Raji (cell line): ENCODE measurements around the gene RDH8.

Experiments used
- POLR2A ChIP-seq: IDR thresholded peaks from 2 replicates; pipeline ENCODE4 v1.6.1; 2011; ENCODE audit warnings: low read depth, low read length, control low read depth; ENCODE audit not compliant: insufficient read depth

The RDH8 gene

GRCh38 chr19:10013316-10013715 is at the start of gene RDH8:
Gene RDH8 (plus strand): TSS chr19:10013483. CDS start chr19:10013498, 15 bp downstream.
- TF ChIP-seq POLR2A: no peak

- TF ChIP-seq POLR2A: no peak
Measured at GRCh38 chr19:9966024-9966423, 47.3 kb upstream of the RDH8 start.

GRCh38 chr19:9966448-9966847 is 46.8 kb upstream of the RDH8 start:
- no peak for TF ChIP-seq POLR2A

- no peak for TF ChIP-seq POLR2A
Measured at GRCh38 chr19:9967326-9967725, 46.0 kb upstream of the RDH8 start.

- no peak for TF ChIP-seq POLR2A
Measured at GRCh38 chr19:9968820-9969687, 44.2 kb upstream of the RDH8 start.

GRCh38 chr19:9969688-9969975 is 43.7 kb upstream of the RDH8 start:
- no peak for TF ChIP-seq POLR2A

GRCh38 chr19:9970481-9970880 is 42.8 kb upstream of the RDH8 start:
- no peak for TF ChIP-seq POLR2A

- TF ChIP-seq POLR2A: no peak
Measured at GRCh38 chr19:9971166-9971897, 42.0 kb upstream of the RDH8 start.

GRCh38 chr19:9972103-9972502 is 41.2 kb upstream of the RDH8 start:
- no peak for TF ChIP-seq POLR2A

GRCh38 chr19:9981406-9982260 is 31.6 kb upstream of the RDH8 start:
- TF ChIP-seq POLR2A: no peak

GRCh38 chr19:9986787-9987281 is 26.4 kb upstream of the RDH8 start:
- TF ChIP-seq POLR2A: no peak

- TF ChIP-seq POLR2A: no peak
Measured at GRCh38 chr19:9989504-9989903, 23.8 kb upstream of the RDH8 start.

- no peak for TF ChIP-seq POLR2A
Measured at GRCh38 chr19:9991425-9992191, 21.7 kb upstream of the RDH8 start.

- no peak for TF ChIP-seq POLR2A
Measured at GRCh38 chr19:9995084-9995483, 18.2 kb upstream of the RDH8 start.

GRCh38 chr19:9995999-9996398 is 17.3 kb upstream of the RDH8 start:
- TF ChIP-seq POLR2A: no peak
